HG02571 (cell line): ENCODE measurements around the gene TNNC2.
"Not testable (repeated sequence)": the region's sequence is repeated elsewhere in the genome, so short reads cannot be mapped to it uniquely, and the experiment has no call there.

Experiments used
- ATAC-seq: cut with Tn5 transposase; IDR thresholded peaks from one replicate; pipeline ENCODE4 v1.9.1; 2021; ENCODE audit warnings: mild to moderate bottlenecking, moderate library complexity; ENCODE audit not compliant: unreplicated experiment

The TNNC2 gene

GRCh38 chr20:45848969-45849582 lies 22.0 kb upstream of the TNNC2 start:
- no peak for ATAC-seq

- no peak for ATAC-seq
Measured at GRCh38 chr20:45848421-45848820, 21.3 kb upstream of the TNNC2 start.

- no peak for ATAC-seq
Measured at GRCh38 chr20:45845452-45845851, 18.3 kb upstream of the TNNC2 start.

- no peak for ATAC-seq
Measured at GRCh38 chr20:45843506-45843905, 16.4 kb upstream of the TNNC2 start.

GRCh38 chr20:45842169-45842812 lies 15.2 kb upstream of the TNNC2 start:
- ATAC-seq, result no peak

- no peak for ATAC-seq
Measured at GRCh38 chr20:45841407-45842129, 14.5 kb upstream of the TNNC2 start.

- ATAC-seq, result no peak
Measured at GRCh38 chr20:45840700-45841198, 13.6 kb upstream of the TNNC2 start.

- ATAC-seq, result no peak
Measured at GRCh38 chr20:45836841-45837240, 9.7 kb upstream of the TNNC2 start.

- ATAC-seq, result no peak
Measured at GRCh38 chr20:45835825-45836224, 8.7 kb upstream of the TNNC2 start.

GRCh38 chr20:45835329-45835765 lies 8.2 kb upstream of the TNNC2 start:
- ATAC-seq, result no peak

- ATAC-seq, result no peak
Measured at GRCh38 chr20:45834797-45835161, 7.7 kb upstream of the TNNC2 start.

- no peak for ATAC-seq
Measured at GRCh38 chr20:45833883-45834796, 7.0 kb upstream of the TNNC2 start.

- no peak for ATAC-seq
Measured at GRCh38 chr20:45833030-45833882, 6.1 kb upstream of the TNNC2 start, which contains the start of gene SNX21. Gene SNX21 (plus strand): TSS chr20:45833799. CDS start chr20:45833920, 121 bp downstream.

- ATAC-seq, result no peak
Measured at GRCh38 chr20:45832619-45833018, 5.5 kb upstream of the TNNC2 start.

- ATAC-seq, result not testable (repeated sequence)
Measured at GRCh38 chr20:45829673-45830106, 2.6 kb upstream of the TNNC2 start.

GRCh38 chr20:45828589-45828988 lies 1.5 kb upstream of the TNNC2 start:
- no peak for ATAC-seq

GRCh38 chr20:45827712-45828111 lies 600 bp upstream of the TNNC2 start:
- no peak for ATAC-seq

GRCh38 chr20:45826381-45827019 lies 612 bp downstream of the TNNC2 start:
- no peak for ATAC-seq
